GM19468 (cell line): Measurements from ENCODE around the gene FOXA2.
"Not testable (repeated sequence)": the region's sequence is repeated elsewhere in the genome, so short reads cannot be mapped to it uniquely, and the experiment has no call there.

ENCODE experiments used
- ATAC-seq: cut with Tn5 transposase; IDR thresholded peaks from one replicate; pipeline ENCODE4 v1.9.1; 2021; ENCODE audit warnings: mild to moderate bottlenecking, moderate library complexity, moderate number of reproducible peaks; ENCODE audit not compliant: unreplicated experiment; ENCODE audit errors: extremely low read depth

Gene FOXA2

DNA sequence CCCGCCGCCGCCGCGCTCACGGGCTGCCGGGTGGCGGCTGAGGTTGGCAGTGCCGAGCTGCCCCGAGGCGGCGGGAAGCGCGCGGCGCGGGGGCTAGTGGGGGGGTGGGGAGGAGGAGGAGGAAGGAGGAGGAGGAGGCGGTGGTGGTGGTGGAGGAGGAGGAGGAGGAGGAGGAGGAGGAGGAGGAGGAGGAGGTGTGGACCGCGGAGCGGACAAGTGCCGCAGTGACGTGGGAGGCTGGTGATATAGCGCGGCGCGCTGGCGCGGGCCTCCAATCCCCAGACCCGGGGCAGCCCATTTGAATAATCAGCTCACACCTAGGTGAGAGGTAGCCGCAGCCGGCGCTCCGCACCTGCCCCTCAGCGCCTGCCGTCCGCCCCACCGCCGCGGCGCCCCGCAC, at the start of gene FOXA2:
FOXA2 (minus strand) TSS at position 51 of the 400 bp plus-strand sequence. CDS start 294 bp downstream, outside the sequence.
- no peak for ATAC-seq

DNA sequence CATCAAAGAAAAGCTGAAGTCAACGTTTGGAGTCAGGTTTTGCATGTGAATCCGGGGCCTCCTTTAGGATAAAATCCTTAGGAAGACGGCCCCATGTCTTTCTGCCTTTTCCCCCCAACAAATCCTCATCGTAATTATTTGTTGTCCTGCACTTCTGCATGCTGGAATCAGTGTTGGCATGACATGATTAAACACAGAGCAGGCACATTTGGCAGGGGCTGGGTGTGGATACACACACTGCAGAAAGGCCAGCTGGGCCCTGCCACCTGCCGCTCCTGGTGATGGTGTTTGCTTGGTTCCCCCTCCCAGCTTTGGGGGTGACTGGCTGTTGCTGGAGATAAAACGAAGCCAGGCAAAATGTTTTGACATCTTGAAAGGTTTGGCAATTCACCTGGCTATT, 46.3 kb upstream of the FOXA2 start:
- no peak for ATAC-seq

DNA sequence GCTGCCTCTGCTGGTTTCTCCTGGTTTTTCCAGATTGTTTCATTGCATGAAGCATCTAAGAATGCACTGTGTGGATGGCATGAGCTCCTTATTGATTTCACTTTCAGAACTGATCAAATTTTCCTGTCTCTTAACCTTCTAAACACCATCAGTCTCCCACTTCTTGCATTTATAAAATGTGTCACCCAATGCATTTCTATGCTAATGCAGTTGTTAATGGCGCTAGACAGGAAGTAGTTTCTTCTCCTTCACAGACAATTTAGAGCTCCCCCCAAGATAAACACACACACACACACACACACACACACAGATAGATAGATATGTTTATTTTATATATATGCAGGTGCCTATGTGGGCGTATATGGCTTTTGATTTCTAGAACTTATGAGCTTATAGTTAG, 45.6 kb upstream of the FOXA2 start:
- ATAC-seq = no peak

GRCh38 chr20:22629447-22629846, 45.1 kb upstream of the FOXA2 start:
- ATAC-seq = no peak

DNA sequence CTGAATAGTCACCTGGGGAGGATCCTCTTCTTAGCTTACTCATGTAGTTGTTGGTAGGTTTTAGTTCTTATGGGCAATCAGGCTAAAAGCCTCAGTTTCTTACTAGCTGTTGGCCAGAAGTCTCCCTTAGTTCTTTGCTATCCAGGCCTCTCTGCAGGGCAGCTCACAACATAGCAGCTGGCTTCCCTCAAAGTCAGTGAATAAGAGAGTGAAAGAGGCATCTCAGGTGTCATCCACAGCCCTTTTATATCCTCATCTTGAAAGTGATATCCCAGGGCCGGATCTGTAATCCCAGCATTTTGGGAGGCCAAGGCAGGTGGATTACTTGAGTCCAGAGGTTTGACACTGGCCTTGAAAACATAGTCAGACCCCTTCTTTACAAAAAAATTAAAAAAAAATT, 42.1 kb upstream of the FOXA2 start:
- ATAC-seq = no peak

GRCh38 chr20:22623211-22623610, 38.8 kb upstream of the FOXA2 start:
- no peak for ATAC-seq

- no peak for ATAC-seq
These were observed 36.0 kb upstream of the FOXA2 start for GRCh38 chr20:22620342-22620741.

- no peak for ATAC-seq
These were observed 35.4 kb upstream of the FOXA2 start for GRCh38 chr20:22619806-22620205.

GRCh38 chr20:22619272-22619671, 34.9 kb upstream of the FOXA2 start:
- ATAC-seq = no peak

DNA sequence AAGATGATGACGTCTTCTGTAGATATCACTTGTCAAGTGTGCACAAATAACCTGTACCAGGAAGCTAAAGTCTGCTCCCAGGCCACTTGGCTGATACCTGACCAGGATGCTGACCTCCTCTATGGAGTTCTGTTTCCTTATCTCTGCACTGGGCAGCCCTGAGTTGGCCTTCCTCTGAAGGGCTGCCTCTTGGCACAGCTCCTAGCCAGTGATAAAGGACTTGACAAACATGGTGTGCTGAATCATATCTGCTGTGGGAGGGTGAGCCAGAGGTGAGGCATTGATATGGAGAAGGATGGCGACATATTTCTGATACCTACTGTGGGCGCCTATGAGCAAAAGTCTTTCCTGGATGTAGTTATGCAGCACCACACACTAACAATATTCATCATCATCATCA, 32.8 kb upstream of the FOXA2 start:
- ATAC-seq = no peak

DNA sequence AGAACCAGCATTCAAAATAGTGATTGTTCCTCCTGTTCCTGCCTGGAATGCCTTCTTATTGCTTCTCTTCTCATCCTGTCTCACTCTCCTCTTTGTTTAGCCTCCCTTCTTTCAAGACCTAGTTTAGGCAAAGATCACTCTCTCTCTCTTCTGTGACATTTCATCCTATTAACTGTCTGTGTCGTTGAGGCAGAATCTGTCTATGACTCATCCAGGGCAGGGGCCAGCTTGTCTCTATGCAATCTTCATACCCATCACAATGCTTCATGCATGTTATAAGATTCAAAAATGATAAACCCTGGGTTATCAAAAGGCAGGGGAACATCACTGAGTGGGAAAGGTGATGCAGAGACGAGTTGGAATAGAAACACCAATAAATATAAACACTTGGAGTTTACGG, 32.2 kb upstream of the FOXA2 start:
- ATAC-seq = no peak

DNA sequence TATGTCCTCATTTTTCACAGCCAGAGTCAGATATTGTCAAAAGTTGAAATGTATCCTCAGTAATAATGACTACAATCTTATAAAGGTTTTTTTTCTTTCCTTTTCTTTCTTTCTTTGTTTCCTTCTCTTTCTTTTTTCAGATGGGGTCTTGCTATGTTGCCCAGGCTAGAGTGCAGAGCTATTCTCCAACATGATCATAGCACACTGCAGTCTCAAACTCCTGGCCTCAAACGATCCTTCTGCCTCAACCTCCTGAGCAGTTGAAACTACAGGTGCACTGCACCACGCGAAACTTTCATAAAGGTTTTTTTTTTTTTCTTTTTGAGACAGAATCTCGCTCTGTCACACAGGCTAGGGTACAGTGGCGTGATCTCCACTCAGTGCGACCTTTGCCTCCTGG, 31.1 kb upstream of the FOXA2 start:
- ATAC-seq = no peak

- no peak for ATAC-seq
These were observed 27.3 kb upstream of the FOXA2 start for GRCh38 chr20:22611636-22612035.

DNA sequence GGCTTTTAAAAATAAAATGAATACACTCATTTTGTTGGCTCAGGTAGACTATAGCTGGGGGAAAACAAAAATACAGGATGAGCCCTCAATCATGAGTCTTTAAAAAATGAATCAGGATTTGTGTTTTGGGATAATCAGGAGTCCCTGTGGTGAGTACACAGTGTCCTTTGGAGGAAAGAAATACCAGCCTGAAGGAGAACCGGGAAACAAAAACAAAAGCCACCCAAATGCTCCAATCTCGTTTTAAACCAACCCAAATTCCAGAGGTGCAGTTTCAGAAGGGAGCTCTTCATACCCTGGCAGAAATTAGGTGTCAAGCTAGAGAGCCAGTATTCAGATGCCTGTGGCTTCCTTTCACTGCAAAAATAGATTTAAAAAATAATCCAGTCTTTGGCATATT, 23.3 kb upstream of the FOXA2 start:
- ATAC-seq = no peak

DNA sequence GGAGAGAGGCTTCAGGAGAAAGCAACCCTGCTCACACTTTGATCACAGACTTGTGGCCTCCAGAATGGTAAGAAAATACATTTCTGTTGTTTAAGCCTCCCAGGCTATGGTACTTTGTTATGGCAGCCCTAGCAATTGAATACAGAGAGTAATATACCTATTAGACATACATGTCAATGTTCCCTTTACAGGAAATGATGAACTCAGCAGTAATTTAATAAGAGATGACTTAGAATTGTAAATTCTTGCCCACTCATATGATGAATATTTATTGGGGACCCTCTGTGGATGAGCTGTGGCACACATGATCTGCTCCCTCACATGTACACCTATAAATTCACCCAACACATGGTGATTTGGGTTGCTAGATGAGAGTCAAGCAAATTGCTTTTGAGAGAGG, 20.4 kb upstream of the FOXA2 start:
- ATAC-seq = no peak

- ATAC-seq = no peak
These were observed 17.2 kb upstream of the FOXA2 start for GRCh38 chr20:22601361-22602141.

DNA sequence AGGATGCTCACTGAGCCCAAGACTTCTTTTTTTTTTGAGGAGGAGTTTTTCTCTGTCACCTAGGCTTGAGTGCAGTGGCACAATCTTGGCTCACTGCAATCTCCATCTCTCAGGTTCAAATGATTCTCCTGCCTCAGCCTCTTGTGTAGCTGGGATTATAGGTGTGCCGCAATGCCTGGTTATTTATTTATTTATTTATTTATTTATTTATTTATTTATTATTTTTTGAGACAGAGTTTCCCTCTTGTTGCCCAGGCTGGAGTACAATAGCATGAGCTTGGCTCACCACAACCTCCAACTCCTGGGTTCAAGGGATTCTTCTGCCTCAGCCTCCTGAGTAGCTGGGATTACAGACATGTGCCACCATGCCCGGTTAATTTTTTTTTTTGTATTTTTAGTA, 14.9 kb upstream of the FOXA2 start:
- ATAC-seq = not testable (repeated sequence)

- ATAC-seq = no peak
These were observed 12.9 kb upstream of the FOXA2 start for GRCh38 chr20:22597303-22597702.

GRCh38 chr20:22590662-22591061, 6.3 kb upstream of the FOXA2 start:
- ATAC-seq = no peak

DNA sequence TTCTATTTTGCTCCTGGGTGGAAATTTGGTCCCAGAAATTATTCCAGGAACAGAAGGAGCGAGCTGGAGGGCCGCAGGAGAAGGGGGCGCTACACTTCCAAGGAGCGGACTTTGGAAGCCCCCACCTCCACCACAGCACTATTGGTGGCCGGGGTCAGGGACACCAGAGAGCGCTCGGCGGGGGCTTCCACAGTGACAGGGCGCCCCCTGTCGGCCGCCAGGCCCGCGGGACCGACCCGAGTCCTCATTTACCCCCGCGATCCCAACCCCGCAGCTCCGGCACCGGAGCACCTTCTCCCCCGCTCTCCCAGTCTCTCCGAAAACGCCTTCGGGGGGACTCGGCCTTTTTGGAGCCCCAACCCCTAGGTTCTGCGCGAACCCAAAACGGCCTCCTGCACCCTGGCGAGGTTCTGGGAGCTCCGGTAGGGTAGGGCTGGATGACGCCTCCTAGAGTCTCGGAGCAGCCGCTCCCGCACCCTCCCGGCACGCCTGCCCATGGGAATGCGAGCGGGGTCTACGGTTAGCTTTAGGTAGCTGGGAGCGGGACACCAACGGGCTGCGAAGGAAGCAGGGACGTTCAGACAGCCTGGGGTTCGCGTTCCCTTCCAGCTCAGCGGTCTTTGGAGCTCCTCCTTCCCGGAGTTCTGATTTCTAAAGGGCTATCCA, 2.4 kb upstream of the FOXA2 start:
- no peak for ATAC-seq

DNA sequence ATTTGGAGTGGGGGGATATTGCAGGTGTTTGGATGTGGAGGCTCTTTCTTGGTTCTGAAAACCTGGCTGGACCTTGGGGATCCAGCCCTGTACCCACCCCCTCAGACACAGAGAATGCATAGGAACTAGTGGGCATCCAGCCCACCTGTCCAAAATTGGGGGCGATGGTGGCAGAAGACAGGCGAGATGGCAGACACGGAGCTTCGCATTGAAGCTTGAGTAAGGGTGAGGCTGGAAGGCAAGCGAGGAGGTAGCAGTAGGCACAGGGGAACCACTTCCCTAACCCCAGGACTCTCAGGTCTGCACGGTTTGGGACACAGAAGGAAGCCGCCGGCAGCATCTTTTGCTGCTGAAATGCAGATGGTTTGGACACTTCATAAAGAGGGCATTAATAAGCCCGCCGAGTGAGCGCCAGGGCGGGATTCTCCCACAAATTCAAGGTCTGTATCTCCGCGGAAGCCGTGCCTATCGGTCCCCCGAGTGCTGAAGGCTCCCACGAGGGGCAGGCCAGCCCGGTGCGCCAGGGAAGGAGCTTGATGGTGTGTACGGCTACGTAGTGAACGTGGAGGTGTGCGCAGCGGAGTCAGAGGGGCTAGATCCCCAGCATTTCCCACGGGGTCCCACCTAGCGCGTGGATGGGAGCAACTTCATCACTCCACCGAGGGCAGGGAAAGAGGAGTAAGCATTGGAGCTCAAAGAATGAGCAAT, 1.6 kb upstream of the FOXA2 start:
- no peak for ATAC-seq
